ENCODE results near the gene USP10. TPM values are rescaled to one million over a fixed set of nuclear protein-coding genes. Genes with fewer than 3 reads are reported as not detected.
A peak's percentile ranks its signal among the peaks of the same experiment; 100 is the strongest.

Gene USP10
- total RNA-seq, 4 donors from 2014 or later = 23.6 to 56.8 (median 45.4) TPM

- in situ Hi-C loops (cut with MboI; ENCODE audit: low pct_ligation_motif_present in 1 of 4, low pct_unique_long_range_greater_than_20kb in 1 of 4, low sequenced_read_pairs in 3 of 4) = loop anchor here in 1 of 4 donors (25.0 kb wide), 1 partner anchor 237 kb away; the partner anchor contains the start of gene MEAK7
- peak overlapping the region in 2 of 4 donors; percentile 54 to 55 for H3K27ac ChIP-seq
- no peaks in the 10 kb centered on the region for H3K9me3 ChIP-seq
- TF ChIP-seq, protein P1, sequence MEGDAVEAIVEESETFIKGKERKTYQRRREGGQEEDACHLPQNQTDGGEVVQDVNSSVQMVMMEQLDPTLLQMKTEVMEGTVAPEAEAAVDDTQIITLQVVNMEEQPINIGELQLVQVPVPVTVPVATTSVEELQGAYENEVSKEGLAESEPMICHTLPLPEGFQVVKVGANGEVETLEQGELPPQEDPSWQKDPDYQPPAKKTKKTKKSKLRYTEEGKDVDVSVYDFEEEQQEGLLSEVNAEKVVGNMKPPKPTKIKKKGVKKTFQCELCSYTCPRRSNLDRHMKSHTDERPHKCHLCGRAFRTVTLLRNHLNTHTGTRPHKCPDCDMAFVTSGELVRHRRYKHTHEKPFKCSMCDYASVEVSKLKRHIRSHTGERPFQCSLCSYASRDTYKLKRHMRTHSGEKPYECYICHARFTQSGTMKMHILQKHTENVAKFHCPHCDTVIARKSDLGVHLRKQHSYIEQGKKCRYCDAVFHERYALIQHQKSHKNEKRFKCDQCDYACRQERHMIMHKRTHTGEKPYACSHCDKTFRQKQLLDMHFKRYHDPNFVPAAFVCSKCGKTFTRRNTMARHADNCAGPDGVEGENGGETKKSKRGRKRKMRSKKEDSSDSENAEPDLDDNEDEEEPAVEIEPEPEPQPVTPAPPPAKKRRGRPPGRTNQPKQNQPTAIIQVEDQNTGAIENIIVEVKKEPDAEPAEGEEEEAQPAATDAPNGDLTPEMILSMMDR (IDR thresholded peaks at IDR 0.05) = no peak
- no peak for TF ChIP-seq POLR2A (IDR thresholded peaks at IDR 0.05)
- no peak for TF ChIP-seq EP300 (IDR thresholded peaks at IDR 0.05; ENCODE audit: low read depth)
- TF ChIP-seq POLR2AphosphoS5 (IDR thresholded peaks at IDR 0.05) = no peak
- DNase-seq = no peak
- 84 to 86% methylated on average over 2 of the region's 2 CpGs for WGBS, 2 donors (ENCODE audit: low coverage in 1 of 2)
- intact Hi-C loops (cut with DNase I; ENCODE audit: low total_unique reads) = no loop called here
- peaks cover 0 to 4% (median 0%) of the 10 kb centered on the region in 4 donors for H3K36me3 ChIP-seq
- H3K27me3 ChIP-seq = no peaks in the 10 kb centered on the region
- no peak overlapping the region for H3K4me3 ChIP-seq
- H3K4me1 ChIP-seq = peaks cover 6 to 33% (median 13%) of the 10 kb centered on the region in 4 donors
Measured at GRCh38 chr16:84749072-84749471, 49.3 kb downstream of the USP10 start.

- WGBS, 2 donors (ENCODE audit: low coverage in 1 of 2) = 70 to 85% methylated on average over 7 to 8 of the region's 8 CpGs
- H3K4me3 ChIP-seq = no peak overlapping the region
- peaks cover 0 to 4% (median 0%) of the 10 kb centered on the region in 4 donors for H3K36me3 ChIP-seq
- TF ChIP-seq POLR2AphosphoS5 (IDR thresholded peaks at IDR 0.05) = no peak
- TF ChIP-seq EP300 (IDR thresholded peaks at IDR 0.05; ENCODE audit: low read depth) = no peak
- TF ChIP-seq POLR2A (IDR thresholded peaks at IDR 0.05) = no peak
- TF ChIP-seq, protein P1 (IDR thresholded peaks at IDR 0.05) = no peak
- peaks cover 6 to 40% (median 19%) of the 10 kb centered on the region in 4 donors for H3K4me1 ChIP-seq
- H3K27ac ChIP-seq = peak overlapping the region; percentile 46 to 63 (median 54)
- intact Hi-C loops (cut with DNase I; ENCODE audit: low total_unique reads) = loop anchor here (5.0 kb wide), 2 partner anchors 202 to 222 kb away; no protein-coding TSS in a partner anchor
- DNase-seq = no peak
- in situ Hi-C loops (cut with MboI; ENCODE audit: low pct_ligation_motif_present in 1 of 4, low pct_unique_long_range_greater_than_20kb in 1 of 4, low sequenced_read_pairs in 3 of 4) = loop anchor here in 3 of 4 donors (10.0 to 25.0 kb wide), 3 partner anchors 215 to 238 kb away; partner anchors contain the start of gene MEAK7 (in 1 of the 3)
- H3K27me3 ChIP-seq = no peaks in the 10 kb centered on the region
- no peaks in the 10 kb centered on the region for H3K9me3 ChIP-seq
Measured at GRCh38 chr16:84749815-84750214, 50.0 kb downstream of the USP10 start.

DNA sequence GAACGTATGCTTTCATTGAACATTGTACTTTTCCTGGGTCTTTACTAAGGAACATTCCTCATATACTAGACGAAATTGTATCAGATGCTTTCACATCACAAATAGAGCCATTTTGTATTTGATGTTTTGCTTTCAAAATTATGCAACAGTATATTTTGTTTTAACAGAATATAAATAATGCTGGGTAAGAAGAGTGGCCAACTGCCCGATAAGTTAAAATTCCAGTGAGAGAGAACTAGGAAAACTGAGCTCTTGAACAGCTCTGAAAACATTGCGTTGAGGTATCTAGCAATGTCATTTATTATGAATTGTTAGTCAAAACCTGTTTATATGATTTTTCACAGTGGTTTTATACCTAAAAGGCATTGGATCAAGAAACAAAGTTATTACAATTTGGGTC, 50.8 kb downstream of the USP10 start:
- in situ Hi-C loops (cut with MboI; ENCODE audit: low pct_ligation_motif_present in 1 of 4, low pct_unique_long_range_greater_than_20kb in 1 of 4, low sequenced_read_pairs in 3 of 4) (loop anchor here in 3 of 4 donors (10.0 kb wide), 2 partner anchors 214 to 224 kb away; no protein-coding TSS in a partner anchor), intact Hi-C loops (cut with DNase I; ENCODE audit: low total_unique reads) (loop anchor here (5.0 kb wide), 2 partner anchors 202 to 222 kb away; no protein-coding TSS in a partner anchor)

DNA sequence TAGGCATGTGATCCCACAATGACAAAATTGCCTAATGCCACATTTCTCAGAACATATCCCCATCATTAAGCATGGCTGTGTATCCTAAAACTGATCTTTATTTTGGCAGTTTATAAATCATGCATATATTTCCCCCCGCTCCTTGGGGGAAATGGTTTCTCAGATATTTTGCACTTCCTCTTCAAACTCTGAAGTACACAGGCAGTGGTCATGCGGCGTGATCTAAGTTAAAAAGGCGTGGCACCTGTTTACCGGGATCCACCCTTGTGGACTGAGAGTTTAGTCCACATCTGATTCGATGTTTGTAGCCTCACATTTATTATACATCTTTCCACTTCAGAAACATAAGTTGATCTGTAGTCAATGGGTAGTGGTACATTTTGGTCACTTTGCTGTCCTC, 51.4 kb downstream of the USP10 start:
- in situ Hi-C loops (cut with MboI; ENCODE audit: low pct_ligation_motif_present in 1 of 4, low pct_unique_long_range_greater_than_20kb in 1 of 4, low sequenced_read_pairs in 3 of 4) (loop anchor here in 3 of 4 donors (10.0 kb wide), 2 partner anchors 214 to 224 kb away; no protein-coding TSS in a partner anchor), intact Hi-C loops (cut with DNase I; ENCODE audit: low total_unique reads) (loop anchor here (5.0 kb wide), 2 partner anchors 201 to 221 kb away; no protein-coding TSS in a partner anchor)
- peaks cover 6 to 46% (median 22%) of the 10 kb centered on the region in 4 donors for H3K4me1 ChIP-seq
- H3K27ac ChIP-seq = peak overlapping the region in 2 of 4 donors; percentile 54 to 55
- H3K4me3 ChIP-seq = no peak overlapping the region
- DNase-seq = peak; percentile 37
- no peaks in the 10 kb centered on the region for H3K27me3 ChIP-seq
- no peaks in the 10 kb centered on the region for H3K36me3 ChIP-seq
- 31 to 40% methylated on average over 1 to 6 of the region's 6 CpGs for WGBS, 2 donors (ENCODE audit: low coverage in 1 of 2)
- TF ChIP-seq EP300 (IDR thresholded peaks at IDR 0.05; ENCODE audit: low read depth) (no peak), POLR2A (IDR thresholded peaks at IDR 0.05) (no peak), POLR2AphosphoS5 (IDR thresholded peaks at IDR 0.05) (no peak)
- TF ChIP-seq, protein P1 (IDR thresholded peaks at IDR 0.05) = no peak
- no peaks in the 10 kb centered on the region for H3K9me3 ChIP-seq

More for the DNA sequence above, 50.8 kb downstream of the USP10 start:
- 82 to 86% methylated on average over 4 of the region's 4 CpGs for WGBS, 2 donors (ENCODE audit: low coverage in 1 of 2)
- H3K27ac ChIP-seq = peak overlapping the region; percentile 46 to 63 (median 54)
- DNase-seq = no peak
- H3K27me3 ChIP-seq = no peaks in the 10 kb centered on the region
- TF ChIP-seq, protein P1 (IDR thresholded peaks at IDR 0.05) = no peak
- peaks cover 6 to 46% (median 22%) of the 10 kb centered on the region in 4 donors for H3K4me1 ChIP-seq
- H3K4me3 ChIP-seq = no peak overlapping the region
- no peaks in the 10 kb centered on the region for H3K9me3 ChIP-seq
- no peaks in the 10 kb centered on the region for H3K36me3 ChIP-seq

Measured in transverse colon (tissue), 4 donors.